ENCODE data around the gene ST6GALNAC3.

Gene ST6GALNAC3

DNA sequence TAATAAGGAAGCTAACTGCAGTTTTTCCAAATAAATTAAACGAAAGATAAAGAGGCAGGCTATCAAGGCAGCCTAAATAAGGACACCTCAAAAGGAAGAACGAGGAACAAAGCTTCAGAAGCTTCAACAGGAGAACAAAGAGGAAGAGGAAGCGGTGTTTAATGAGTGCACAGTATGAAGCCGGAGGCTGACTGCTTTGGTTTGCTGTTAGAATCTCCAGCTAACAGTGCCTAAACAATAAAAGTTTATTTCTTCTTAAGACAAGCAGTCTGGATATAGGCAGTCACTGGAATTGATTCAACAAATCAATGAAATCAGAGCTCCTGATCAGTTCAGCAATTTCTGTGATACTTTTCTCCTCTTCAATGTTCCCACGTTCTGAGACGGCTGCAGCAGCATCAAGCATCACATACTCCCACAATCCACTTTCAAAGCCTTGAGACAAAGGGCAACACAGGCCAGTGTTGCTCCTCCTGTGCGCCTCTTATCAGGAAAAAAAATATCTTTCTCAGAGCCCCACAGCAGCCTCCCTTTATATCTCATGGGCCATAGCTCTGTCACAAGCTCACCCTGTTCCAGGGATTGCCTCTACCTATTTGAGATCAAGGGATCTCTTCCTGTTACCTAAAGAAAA is 427.2 kb downstream of the ST6GALNAC3 start:
- ChIA-PET CTCF (interaction anchor here (0.6 kb wide), 2 partner anchors 601 to 1173 kb away, joined by 3 read pairs; no protein-coding TSS in a partner anchor), POLR2A (no interaction called here)
- no peak for DNase-seq (ENCODE audit: extremely low spot score)
- TF ChIP-seq L3MBTL2 (conservative IDR thresholded peaks at IDR 0.05), result no peak
- no peak for TF ChIP-seq CTBP1 (IDR thresholded peaks at IDR 0.05; ENCODE audit: borderline replicate concordance)
- TF ChIP-seq LEF1 (IDR thresholded peaks at IDR 0.05; ENCODE audit: borderline replicate concordance), result no peak
- TF ChIP-seq BHLHE40 (IDR thresholded peaks at IDR 0.05; ENCODE audit: borderline replicate concordance), result no peak
- no peak for TF ChIP-seq SP1 (IDR thresholded peaks at IDR 0.05)
- TF ChIP-seq, protein P1, sequence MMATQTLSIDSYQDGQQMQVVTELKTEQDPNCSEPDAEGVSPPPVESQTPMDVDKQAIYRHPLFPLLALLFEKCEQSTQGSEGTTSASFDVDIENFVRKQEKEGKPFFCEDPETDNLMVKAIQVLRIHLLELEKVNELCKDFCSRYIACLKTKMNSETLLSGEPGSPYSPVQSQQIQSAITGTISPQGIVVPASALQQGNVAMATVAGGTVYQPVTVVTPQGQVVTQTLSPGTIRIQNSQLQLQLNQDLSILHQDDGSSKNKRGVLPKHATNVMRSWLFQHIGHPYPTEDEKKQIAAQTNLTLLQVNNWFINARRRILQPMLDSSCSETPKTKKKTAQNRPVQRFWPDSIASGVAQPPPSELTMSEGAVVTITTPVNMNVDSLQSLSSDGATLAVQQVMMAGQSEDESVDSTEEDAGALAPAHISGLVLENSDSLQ (IDR thresholded peaks at IDR 0.05), result no peak
- TF ChIP-seq NFRKB (IDR thresholded peaks at IDR 0.05), result no peak
- TF ChIP-seq TARDBP (IDR thresholded peaks at IDR 0.05), result no peak
- TF ChIP-seq FOXK2 (IDR thresholded peaks at IDR 0.05), result no peak
- no peak for TF ChIP-seq ARNT (IDR thresholded peaks at IDR 0.05)
- no peak for TF ChIP-seq FOXA1 (IDR thresholded peaks at IDR 0.05)
- TF ChIP-seq HDGF (IDR thresholded peaks at IDR 0.05; ENCODE audit: borderline replicate concordance), result no peak

GRCh38 chr1:76503100-76503499 is 428.6 kb downstream of the ST6GALNAC3 start:
- TF ChIP-seq, protein P1 (IDR thresholded peaks at IDR 0.05), result no peak
- TF ChIP-seq NFRKB (IDR thresholded peaks at IDR 0.05) (no peak), SP1 (IDR thresholded peaks at IDR 0.05) (no peak), FOXM1 (IDR thresholded peaks at IDR 0.05; ENCODE audit: borderline replicate concordance) (no peak), ELF4 (IDR thresholded peaks at IDR 0.05) (no peak), FOXA1 (IDR thresholded peaks at IDR 0.05) (no peak), L3MBTL2 (conservative IDR thresholded peaks at IDR 0.05) (no peak), CTBP1 (IDR thresholded peaks at IDR 0.05; ENCODE audit: borderline replicate concordance) (no peak), FOXK2 (IDR thresholded peaks at IDR 0.05) (no peak), ARNT (IDR thresholded peaks at IDR 0.05) (no peak), HDGF (IDR thresholded peaks at IDR 0.05; ENCODE audit: borderline replicate concordance) (no peak), ZNF384 (IDR thresholded peaks at IDR 0.05) (no peak), TARDBP (IDR thresholded peaks at IDR 0.05) (no peak), BHLHE40 (IDR thresholded peaks at IDR 0.05; ENCODE audit: borderline replicate concordance) (no peak), LEF1 (IDR thresholded peaks at IDR 0.05; ENCODE audit: borderline replicate concordance) (no peak), SUZ12 (IDR thresholded peaks at IDR 0.05) (no peak)
- ChIA-PET CTCF (no interaction called here), POLR2A (no interaction called here)
- no peak for DNase-seq (ENCODE audit: extremely low spot score)

- TF ChIP-seq FOXM1 (IDR thresholded peaks at IDR 0.05; ENCODE audit: borderline replicate concordance), result no peak
- TF ChIP-seq LEF1 (IDR thresholded peaks at IDR 0.05; ENCODE audit: borderline replicate concordance), result no peak
- no peak for TF ChIP-seq ARNT (IDR thresholded peaks at IDR 0.05)
- no peak for TF ChIP-seq ZNF384 (IDR thresholded peaks at IDR 0.05)
- TF ChIP-seq SP1 (IDR thresholded peaks at IDR 0.05), result no peak
- TF ChIP-seq, protein P1 (IDR thresholded peaks at IDR 0.05), result no peak
- no peak for TF ChIP-seq CTBP1 (IDR thresholded peaks at IDR 0.05; ENCODE audit: borderline replicate concordance)
- no peak for TF ChIP-seq TARDBP (IDR thresholded peaks at IDR 0.05)
- TF ChIP-seq BHLHE40 (IDR thresholded peaks at IDR 0.05; ENCODE audit: borderline replicate concordance), result no peak
- POLR2A ChIA-PET, result no interaction called here
- no peak for DNase-seq (ENCODE audit: extremely low spot score)
- CTCF ChIA-PET, result no interaction called here
These were observed 429.2 kb downstream of the ST6GALNAC3 start for GRCh38 chr1:76503736-76504135.

DNA sequence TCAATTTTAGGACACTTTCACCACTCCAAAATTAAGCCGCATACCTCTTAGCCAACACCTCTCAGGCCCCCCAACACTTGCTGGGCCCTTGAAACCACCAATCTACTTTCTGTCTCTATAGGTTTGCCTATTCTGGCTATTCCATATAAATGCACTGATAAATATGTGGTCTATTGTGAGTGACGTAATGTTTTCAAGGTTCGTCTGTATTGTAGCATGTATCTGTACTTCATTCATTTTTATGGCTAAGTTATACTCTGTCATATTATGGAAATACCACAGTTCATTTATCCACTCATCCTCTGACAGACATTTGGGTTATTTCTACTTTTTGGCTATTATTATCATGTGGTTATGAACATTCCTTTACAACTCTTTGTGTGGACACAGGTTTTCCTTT is 432.8 kb downstream of the ST6GALNAC3 start:
- DNase-seq (ENCODE audit: extremely low spot score), result no peak
- CTCF ChIA-PET, result no interaction called here
- POLR2A ChIA-PET, result no interaction called here
- TF ChIP-seq ARNT (IDR thresholded peaks at IDR 0.05) (no peak), ELF4 (IDR thresholded peaks at IDR 0.05) (no peak), HDGF (IDR thresholded peaks at IDR 0.05; ENCODE audit: borderline replicate concordance) (no peak), ZNF384 (IDR thresholded peaks at IDR 0.05) (no peak), BHLHE40 (IDR thresholded peaks at IDR 0.05; ENCODE audit: borderline replicate concordance) (no peak), FOXM1 (IDR thresholded peaks at IDR 0.05; ENCODE audit: borderline replicate concordance) (no peak), SUZ12 (IDR thresholded peaks at IDR 0.05) (no peak), SP1 (IDR thresholded peaks at IDR 0.05) (no peak), NFRKB (IDR thresholded peaks at IDR 0.05) (no peak), L3MBTL2 (conservative IDR thresholded peaks at IDR 0.05) (no peak)
- TF ChIP-seq, protein P1 (IDR thresholded peaks at IDR 0.05), result no peak

DNA sequence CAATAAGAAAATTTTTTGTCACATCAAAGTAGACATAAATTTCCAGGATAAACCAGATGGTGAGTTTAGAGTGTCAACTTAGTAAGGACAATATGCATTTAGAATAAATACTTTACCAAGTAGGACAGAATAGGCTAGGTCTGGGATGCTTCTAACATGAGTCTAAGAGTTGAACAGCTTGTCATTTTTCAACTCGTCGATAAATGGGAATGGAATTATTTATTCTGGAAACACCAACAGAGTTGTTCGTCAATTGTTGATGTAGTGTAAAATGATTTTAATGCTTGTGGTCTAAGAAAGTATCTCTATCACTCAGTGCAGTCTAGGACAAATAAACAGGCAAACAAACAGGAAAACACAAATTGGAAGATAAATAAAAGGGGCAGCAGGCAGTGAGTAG is 434.3 kb downstream of the ST6GALNAC3 start:
- POLR2A ChIA-PET, result interaction anchor here (0.6 kb wide), 1 partner anchor 10 kb away, joined by 3 read pairs; no protein-coding TSS in a partner anchor
- TF ChIP-seq L3MBTL2 (conservative IDR thresholded peaks at IDR 0.05) (no peak), FOXK2 (IDR thresholded peaks at IDR 0.05) (no peak), FOXM1 (IDR thresholded peaks at IDR 0.05; ENCODE audit: borderline replicate concordance) (no peak), HDGF (IDR thresholded peaks at IDR 0.05; ENCODE audit: borderline replicate concordance) (no peak), NFRKB (IDR thresholded peaks at IDR 0.05) (no peak), CTBP1 (IDR thresholded peaks at IDR 0.05; ENCODE audit: borderline replicate concordance) (no peak), SUZ12 (IDR thresholded peaks at IDR 0.05) (no peak), ARNT (IDR thresholded peaks at IDR 0.05) (no peak), ZNF384 (IDR thresholded peaks at IDR 0.05) (no peak), TARDBP (IDR thresholded peaks at IDR 0.05) (no peak), SP1 (IDR thresholded peaks at IDR 0.05) (no peak), ELF4 (IDR thresholded peaks at IDR 0.05) (no peak), LEF1 (IDR thresholded peaks at IDR 0.05; ENCODE audit: borderline replicate concordance) (no peak), FOXA1 (IDR thresholded peaks at IDR 0.05) (no peak)
- TF ChIP-seq, protein P1 (IDR thresholded peaks at IDR 0.05), result no peak
- no peak for DNase-seq (ENCODE audit: extremely low spot score)
- CTCF ChIA-PET, result no interaction called here

Measured in HEK293T (cell line).